CD4-positive, alpha-beta T cell treated with Interleukin-15 for 1 hour (primary cell): ENCODE data around the gene G6PC3.
"Not testable (repeated sequence)": the region's sequence is repeated elsewhere in the genome, so short reads cannot be mapped to it uniquely, and the experiment has no call there.

ENCODE experiments used
- DNase-seq: peaks from one replicate; pipeline ENCODE4 v3.0.0-alpha.2; 2020

The G6PC3 gene

DNA sequence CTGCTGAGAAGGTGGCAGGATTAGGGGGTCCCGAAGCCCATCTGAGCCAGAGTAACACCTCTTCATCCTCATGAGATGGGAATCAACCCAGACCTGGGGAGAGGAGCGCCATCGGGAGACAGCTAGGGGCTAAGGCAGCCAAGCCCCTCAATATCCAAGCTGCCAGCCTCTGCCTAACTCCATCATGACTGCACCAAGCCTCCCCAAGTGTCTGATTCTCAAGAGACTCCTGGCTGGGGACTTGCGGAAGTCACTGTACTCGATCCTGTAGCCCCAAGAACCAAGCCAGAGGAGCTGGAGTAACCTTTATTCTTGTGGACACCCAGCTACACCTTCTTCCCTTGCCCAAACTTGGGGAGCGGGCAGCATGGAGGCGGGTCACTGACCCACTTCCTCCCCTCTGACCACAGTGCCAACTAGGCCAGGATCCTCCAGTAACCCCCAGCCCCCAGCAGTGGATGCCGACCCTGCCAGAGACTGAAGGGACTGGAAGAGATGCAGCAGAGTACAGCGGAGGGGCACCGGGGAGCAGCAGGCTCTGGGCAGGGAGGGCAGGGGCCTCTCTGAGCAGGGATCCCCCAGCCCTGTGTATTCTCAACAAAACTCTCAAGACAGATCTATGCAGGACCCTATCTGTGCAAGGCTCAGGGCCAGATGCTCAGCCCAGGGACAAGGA lies 39.6 kb downstream of the G6PC3 start:
- DNase-seq: no peak

DNA sequence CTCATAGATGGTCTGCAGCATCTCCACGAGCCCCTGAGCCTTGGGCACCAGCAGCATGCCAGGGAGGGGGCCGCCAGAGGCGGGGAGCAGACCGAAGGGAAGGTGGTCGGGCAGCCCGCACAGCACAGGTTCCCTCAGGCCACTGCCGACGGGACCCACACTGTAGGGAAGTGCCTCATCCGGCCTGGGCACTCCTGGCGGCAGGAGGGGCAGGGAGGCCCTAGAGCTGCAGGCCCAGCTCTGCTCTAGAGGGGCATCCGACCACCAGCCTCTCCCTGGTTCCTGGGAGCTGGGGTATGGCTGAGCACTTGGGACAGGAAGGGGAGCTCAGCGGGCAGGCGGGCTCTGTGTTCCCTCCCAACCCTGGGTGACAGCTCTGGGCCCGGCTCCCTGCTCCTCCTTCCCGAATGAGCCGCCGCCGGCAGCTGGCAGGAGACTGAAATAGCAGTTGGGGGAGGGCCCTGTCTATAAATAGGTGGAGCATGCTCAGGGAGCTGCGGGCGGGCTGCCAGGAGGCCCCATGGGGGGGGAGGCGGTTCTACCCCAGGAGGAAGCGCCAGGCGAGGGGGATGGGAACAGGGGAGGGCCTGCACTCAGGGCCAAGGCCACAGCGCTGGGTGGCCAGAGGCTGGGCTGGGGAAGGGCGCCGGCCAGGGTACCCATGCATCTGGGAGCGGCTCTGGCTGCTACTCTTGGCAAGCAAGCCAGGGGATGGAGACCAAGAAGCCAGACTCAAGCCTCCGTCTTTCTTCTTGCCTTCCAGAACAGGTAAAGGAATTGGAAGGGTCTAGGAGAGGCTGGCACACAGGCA lies 40.5 kb downstream of the G6PC3 start:
- peak; percentile 75 for DNase-seq

DNA sequence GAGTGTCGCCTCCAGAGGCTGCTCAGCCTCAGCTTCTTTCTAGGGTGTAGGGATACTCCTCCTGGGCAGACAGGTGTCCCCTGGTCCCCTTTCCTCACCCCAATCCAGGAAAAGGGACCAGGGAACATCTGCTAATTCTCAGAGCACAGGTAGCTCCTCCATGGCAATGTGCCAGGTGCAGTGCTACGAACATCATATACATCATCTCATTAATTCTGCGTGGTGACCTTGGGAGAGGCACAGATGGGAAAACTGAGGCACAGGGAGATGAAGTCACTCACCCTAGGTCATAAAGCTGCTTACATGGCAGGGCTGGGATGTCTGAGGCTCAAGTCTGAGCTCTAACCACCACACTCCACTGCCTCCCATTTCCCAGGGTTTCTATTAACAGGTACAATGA lies 41.2 kb downstream of the G6PC3 start:
- no peak for DNase-seq

DNA sequence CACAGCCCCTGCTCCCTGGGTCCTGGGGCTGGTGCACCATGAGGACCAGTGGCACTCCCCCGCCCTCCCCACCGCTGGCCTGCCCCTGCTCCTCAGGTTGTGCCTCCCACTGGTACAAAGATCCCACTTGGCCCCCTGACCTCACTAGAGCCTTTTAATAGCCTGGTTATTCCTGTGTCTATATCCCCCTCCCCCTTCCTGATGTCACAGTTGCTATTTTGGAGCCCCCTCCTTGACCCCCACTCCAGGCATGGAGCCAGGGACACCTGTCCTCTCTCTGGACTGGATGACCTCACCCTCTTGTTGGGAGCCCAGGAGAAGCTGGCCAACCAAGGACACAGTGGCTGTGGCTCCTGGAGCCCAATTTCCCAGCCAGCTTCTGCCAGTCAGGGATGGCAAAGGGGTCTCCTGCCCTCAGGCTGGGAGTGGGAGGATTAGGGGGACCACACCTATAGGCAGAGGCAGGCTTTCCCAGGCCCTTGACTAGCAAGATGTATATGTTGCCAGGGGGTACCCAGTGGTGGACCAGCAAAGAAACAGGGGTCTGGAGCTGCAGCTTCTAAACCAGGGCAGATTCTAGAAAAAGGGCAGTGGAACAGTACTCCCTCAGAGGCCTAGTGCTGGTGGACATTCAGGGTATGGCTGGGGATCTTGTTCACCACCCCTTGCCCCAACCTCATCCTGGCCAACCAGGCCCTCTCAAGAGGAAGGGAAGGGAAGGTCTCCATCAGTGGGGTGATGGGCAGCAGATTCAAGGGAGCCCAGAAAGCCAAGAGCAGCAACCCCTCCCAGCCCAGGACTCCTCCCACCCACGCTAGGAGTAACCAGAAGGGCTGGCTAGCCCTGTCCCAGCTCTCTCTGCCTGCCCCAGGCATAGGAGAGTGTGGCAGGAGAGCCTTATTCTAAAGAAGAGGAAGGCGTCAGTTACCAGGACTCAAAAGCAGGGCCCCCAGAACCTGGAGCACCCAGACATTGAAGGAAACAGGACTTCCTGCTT lies 42.0 kb downstream of the G6PC3 start:
- DNase-seq: no peak

DNA sequence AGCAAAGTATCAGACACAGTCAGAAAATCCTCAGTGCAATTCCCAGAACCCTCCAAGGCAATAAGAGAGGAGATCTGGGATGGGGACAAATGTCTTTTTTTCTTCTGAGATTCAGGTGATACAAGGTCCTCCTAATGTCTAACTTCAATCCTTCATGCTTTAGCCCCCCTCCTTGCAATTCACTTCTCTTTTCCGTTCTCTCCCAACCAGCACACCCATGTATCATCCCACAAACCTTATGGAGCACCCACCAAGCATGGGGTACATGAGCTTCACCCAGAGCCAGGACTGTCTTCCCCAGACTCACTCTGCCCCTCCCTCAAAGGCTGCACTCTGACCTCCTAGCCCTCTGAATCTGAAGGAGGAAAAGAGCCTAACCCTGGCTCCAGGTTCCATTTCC lies 42.8 kb downstream of the G6PC3 start:
- no peak for DNase-seq

DNA sequence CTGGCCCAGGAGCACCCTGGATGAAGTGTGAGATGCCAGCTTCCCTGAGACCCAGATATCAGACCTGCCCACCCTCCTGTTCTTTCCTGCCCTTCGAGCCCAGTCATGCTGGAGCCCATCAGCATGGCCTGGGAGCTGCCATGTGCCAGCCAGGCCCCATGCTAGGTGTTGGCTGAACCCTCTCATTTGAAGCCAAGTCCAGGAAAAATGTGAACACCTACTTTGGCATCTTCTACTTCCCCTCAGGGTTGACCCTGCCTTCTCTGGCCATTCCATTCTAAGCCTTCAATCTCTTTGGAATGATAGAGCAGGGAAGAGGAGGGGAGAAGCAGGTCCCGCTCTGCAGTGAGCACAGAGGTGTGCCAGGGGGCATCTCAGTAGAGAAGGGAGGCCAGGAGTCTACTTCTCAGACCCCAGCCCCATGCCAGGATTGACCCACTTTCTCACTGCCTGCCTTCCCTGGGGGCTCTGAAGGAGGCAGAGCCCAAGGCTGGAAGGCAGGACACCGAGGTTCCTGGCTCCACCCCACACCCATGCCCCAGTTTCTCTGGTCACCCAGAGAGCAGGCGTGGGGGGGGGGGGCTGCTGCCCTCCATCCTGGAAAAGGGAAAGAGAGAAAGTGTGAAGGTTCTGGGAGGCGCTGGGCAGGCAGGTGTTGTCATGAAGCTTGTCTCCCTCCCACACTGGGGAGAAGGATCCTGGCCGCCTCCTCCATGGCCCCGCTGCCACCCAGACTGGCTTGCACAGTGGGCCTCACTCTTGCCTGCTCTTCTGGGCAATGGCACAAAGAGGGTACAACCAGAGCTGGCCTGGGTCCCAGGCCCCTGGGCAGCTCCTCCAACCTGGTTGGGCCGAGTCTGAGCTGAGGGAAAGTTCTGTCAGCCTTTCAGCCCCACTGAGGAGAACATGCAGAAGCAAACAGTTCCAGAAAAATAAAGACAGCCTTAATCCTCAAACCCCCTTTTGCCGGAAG lies 43.6 kb downstream of the G6PC3 start:
- DNase-seq: no peak

DNA sequence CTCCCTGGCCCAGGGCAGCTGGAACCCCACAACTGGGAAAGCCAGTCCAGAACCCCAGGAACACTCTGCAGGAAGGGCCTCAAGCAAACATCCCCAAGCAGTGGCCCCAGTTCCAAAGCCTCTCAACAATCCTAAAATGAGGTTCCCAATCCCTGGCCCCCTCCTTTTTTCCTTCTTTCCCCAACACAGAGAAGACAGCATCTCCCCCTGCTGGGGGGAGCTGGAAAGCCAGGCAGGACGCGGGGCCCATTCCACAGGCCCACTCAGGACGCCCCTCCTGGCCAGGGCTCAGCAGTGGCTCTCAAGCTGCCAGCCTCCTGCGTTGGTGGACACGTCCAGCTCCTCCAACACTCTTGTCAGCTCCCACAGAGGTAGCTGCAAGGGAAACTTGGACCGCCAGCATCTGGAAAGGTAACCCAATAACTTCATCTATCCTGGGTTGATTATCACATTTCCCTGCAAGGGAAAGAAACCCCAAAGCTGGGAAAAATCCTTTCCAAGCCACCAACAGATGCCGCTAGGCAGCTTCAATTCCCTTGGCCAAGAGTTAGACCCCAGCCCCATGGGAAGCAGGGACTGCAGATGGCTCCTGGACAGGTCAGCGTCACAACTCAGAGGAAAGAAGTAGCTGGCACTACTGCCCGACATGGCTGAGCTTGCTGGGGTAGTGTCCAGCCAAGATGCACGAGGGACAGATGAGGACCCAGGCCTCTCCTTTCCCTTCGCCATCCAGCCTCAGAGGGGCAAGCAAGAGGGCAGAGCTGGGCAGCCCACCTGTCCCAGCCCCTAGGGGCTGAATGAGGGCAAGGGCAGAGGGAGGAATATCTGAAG lies 45.3 kb downstream of the G6PC3 start:
- DNase-seq: no peak

DNA sequence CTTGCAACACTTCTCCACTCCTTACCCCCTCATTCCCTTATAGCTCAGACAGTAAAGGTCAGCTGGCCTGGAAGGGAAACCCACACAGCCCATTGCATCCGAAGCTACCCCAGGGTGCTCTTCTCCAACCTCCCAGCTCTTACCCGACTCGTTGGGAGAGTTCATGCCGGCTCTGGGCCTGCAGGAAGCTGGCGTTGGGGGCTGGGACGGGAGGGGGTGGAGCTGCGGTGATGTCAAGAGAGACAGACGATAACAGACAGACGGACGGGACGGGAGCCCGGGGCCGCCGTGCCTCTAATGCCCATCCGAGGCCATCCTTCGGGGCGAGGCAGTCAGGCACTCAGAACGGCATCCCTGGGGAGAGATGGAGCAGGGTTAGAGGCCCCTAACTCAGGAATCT lies 46.8 kb downstream of the G6PC3 start:
- DNase-seq: no peak

DNA sequence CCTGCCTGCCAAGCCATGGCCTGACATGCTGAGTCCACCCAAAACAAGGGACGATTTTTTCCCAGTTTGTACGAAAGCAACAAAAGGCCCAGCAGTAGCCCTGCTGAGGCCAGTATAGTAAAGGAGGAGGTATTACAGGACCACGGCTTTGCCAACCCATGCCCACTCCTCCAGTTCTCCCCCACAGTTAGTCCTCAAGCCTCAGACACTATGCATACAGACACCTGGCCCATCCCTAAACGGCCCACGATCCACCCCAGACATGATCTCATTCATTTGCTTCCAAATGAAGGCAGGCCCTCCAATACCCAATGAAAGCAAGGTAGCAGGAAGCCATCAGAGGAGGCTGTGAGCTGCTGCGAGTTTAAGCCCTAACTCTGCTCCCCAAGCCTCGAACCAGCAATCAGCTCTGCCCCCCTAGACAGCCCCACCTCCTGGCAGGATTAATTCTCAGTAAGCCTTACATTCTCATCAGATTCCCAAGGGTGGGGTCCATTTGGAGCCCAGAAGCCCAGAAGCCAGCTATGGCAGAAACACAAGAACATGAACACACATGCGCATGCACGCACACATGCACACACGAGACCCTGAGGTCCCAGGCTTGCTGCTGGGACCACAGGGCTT lies 48.0 kb downstream of the G6PC3 start:
- DNase-seq: no peak

DNA sequence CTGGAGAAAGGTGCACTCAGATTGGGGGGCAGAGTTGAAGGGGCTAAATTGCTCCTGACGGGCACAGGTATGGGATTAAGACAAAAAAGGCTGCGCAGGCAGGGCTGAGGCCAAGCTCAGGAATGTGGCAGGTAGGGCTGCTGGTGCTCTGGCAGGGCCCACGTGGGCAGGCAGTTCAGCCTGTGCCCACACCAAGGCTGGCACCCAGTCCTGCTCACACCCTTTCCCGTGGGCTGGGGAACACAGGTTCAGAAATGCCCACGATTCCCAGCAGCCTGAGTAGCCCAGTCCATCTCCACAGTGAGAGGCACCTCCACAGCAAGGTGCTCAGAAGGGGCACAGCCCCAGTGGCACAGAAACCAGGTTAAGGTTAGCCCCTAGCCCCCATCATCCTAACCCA lies 48.5 kb downstream of the G6PC3 start:
- DNase-seq: no peak

DNA sequence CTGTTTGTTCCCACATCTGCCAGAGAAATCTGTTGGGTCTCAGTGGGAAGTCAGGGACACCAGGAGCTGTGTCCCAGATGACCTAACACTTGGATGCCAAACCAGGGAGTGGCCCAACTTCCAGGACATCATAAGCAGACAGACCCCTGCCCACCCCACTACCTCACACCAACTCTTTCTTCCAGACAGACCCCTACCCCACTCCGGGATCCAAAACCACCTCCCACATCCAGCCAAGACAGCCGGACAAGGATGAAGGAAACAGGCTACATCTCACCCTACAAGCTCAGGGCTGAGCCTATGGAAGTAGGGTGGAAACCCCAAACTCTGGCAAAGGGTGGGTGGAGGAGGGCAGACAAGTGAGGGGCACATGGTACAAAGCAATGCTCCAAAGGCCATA lies 49.3 kb downstream of the G6PC3 start:
- no peak for DNase-seq

DNA sequence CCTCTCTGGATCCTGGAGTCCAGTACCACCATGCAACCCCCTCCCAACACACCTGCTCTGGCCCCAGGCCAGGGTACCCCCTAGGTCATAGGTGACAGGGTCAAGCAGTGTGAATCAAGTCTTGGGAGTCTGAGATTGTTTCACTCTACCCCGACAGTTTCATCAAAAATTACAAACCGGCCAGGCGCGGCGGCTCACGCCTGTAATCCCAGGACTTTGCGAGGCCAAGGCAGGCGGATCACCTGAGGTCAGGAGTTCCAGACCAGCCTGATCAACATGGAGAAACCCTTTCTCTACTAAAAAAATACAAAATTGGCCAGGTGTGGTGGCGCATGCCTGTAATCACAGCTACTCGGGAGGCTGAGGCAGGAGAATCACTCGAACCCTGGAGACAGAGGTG lies 49.7 kb downstream of the G6PC3 start:
- DNase-seq: not testable (repeated sequence)

DNA sequence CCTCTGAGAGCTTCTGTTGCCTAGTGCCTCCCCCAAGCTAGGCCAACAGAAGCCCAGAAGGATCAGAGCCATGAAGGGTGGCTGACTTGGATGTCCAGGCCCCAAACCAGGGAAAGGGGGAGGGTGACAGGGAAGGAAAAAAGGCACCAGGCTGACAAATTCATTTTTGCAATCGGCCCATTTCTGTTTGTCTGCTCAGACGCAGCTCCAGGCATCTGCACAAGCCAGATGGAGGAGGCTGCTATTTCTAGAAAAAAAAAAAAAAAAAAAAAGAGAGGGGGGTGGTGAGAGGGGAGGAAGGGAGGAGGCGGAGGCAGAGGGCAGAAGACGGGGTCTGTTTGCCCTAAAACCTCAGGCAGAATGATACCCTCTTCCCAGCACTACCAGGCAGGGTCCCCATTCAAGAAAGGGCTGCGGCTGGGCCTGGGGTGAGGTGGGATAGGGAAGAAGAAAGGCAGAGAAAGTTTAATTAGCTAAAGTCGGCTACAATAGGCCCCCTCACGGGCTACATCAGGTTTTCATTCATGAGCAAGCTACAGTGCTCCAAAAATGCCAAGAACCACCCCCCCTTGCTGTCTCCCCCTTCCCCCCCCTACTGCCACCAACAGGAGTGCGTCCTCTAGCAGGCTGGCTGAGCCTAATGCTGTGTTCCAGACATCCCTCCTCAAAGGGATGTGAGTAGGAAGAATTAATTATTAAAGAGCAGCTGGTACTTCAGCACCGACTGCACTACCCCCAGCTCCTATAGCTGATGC lies 50.5 kb downstream of the G6PC3 start:
- no peak for DNase-seq

DNA sequence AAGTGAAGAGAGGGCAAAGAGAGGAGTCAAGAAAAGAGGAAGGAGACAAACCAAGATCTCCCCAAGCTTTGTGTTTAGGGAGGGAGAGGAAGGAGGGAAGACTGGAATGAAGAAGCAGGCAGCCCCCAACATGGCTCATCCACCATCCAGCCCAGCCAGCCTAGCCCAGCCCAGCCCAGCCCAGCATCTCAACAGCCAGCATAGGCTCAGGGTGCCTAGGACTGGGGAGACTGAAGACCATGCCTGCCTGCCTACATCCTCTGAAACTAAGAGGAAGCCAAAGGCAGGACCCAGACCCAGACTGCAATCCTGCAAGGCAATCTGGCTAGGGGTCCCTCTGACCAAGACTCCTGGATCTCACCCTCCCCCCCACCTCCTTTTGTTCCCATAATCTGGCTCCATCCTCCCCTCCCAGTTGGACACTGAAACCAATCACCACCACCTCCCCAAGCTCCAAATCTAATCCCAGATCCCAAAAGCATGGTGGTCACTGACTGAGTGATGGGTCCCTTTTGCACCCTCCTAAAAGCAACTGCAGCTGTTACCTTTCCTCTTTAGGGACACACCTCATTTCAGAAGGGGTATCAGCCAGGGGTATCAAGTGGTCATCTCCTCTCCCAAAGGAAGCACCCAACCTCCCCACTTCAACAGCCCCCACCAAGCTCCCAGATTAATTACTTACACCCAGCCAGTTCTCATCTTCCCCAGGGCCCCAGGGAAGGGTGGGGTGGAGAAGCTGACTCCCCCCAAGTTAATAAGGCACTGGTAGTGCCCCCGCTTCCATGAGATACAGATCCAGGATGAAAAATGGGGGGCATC lies 51.7 kb downstream of the G6PC3 start:
- DNase-seq: no peak

DNA sequence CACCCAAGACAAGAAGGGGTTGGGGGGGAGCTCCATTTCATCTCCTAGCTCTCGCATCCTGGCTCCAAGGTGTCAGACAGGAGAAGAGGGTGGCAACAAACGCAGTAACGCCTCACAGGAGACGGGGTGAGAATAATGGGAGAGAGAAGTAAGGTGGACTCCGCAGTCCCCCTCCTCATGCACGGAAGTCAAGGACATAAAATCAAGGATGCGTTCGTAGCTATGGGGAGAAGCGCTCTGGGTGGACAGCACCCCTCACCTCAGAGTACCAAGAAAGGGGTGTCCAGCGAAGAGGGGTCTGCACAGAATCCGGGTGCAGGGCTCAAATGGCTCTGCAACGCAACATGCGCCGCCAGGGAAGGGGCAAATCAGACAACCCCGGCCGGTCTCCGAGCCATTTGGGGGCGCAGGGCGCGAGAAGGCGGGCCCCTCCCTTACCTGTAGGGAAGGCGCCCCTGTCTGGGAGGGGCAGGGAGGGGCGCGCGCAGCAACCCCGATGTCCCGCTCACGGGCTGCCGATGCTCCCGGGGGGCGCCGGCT lies 52.4 kb downstream of the G6PC3 start:
- DNase-seq: no peak

DNA sequence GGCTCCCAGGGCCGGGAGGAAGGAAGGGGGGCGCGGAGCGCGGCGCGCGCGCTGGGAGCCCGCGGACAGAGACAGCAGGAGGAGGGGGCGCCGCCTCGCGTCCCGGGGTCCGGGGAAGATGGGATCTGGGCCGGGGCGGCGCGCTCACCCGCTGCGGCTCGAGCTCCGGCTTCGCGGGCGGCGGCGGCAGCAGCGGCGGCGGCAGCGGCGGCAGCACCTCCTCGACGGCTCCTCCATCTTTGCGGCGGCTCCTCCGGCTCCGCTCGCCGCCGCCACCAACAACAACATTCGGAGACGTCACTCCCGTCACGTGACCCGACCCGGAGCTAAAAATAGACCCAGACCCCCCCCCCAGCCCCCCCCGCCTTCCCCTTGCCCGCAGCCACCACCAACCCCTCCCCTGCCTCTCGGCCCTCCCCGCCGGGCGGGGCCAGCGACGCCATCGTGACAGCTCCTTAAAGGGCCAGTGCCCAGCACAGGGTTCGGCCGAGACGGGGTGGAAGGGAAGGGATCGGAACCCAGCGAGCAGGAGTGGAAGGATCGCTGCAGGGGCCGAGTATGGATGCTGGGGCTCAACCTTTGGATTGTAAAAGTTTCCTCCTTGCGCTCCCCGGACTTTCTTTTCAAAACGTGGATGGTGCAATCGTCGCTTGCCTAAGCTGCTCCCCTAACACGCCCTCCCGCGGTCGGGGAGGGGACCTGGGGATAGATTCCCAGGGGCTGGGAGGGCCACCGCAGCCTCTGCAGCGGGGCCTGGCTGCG lies 53.0 kb downstream of the G6PC3 start, which contains the start of gene HDAC5:
Gene HDAC5 (minus strand): TSS at position 286 of the 762 bp plus-strand sequence. CDS start 6,126 bp downstream, outside the sequence.
- peak; percentile 95 for DNase-seq

DNA sequence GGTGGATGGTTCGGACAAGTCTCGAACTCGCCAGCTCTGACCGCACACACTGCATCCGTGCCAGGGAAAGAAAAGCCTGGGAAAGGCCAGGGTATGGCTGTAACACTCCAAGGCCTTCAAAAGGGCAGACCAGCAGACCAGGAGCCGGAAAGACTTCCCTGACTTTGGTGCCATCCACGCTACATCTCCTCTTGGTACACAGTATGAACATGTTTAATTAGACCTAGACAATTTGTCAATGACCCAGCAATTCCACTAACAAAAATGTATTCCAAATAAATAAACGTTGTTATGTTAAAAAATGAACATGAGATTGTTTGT lies 53.5 kb downstream of the G6PC3 start:
- DNase-seq: no peak
